B cell (primary cell): ENCODE results near the gene VWA8. TPM values are rescaled to one million over a fixed set of nuclear protein-coding genes. Genes with fewer than 3 reads are reported as not detected.

Source experiments
- ATAC-seq: fragments of 200-7000 bp; cut with Tn5 transposase; one replicate; pipeline ENCODE4 v1.10.0; 2021; ENCODE audit warnings: low read depth, mild to moderate bottlenecking, moderate number of reproducible peaks, moderate library complexity
- CTCF ChIA-PET: fragments of 350-600 bp; sonication (Branson Sonifier 250); formaldehyde crosslinking; loops from one replicate; lab custom pipeline; 2021; ENCODE audit warnings: antibody characterized with exemption, inconsistent platforms; lab: Charles Lee
- POLR2A ChIA-PET: fragments of 350-600 bp; sonication (Branson Sonifier 250); formaldehyde crosslinking; loops from one replicate; lab custom pipeline; 2021; ENCODE audit warnings: antibody characterized with exemption; lab: Charles Lee
- DNase-seq: peaks from one replicate; pipeline ENCODE4 v3.0.0; 2013
- H2AFZ ChIP-seq: 2 replicates; pipeline ENCODE4 v1.6.1; 2012; ENCODE audit warnings: mild to moderate bottlenecking, low read depth, low read length; ENCODE audit not compliant: insufficient read depth, poor library complexity, severe bottlenecking
- H3K27ac ChIP-seq, 2 donors: 1 replicate in 1 of 2; 2 replicates in 1 of 2; pipeline ENCODE4 v1.5.1; 2012 to 2013; ENCODE audit warnings: low read length in 2 of 2, mild to moderate bottlenecking in 2 of 2, moderate library complexity in 1 of 2
- H3K27me3 ChIP-seq, 4 experiments: fragments of 200-600 bp in 1 of 4; sonication (generic) in 1 of 4; replicated peaks in 1 of 4; 1 replicate in 2 of 4; 2 replicates in 2 of 4; pipeline versions ENCODE4 v1.6.1 to v1.7.0; 2013 to 2016; ENCODE audit warnings: low read length in 3 of 4, mild to moderate bottlenecking in 2 of 4, mixed read lengths in 1 of 4, moderate library complexity in 1 of 4; ENCODE audit not compliant: insufficient read depth in 4 of 4, control insufficient read depth in 3 of 4; ENCODE audit errors: control extremely low read depth in 1 of 4
- H3K36me3 ChIP-seq, 2 experiments: replicated peaks in 1 of 2; 1 replicate in 1 of 2; 2 replicates in 1 of 2; pipeline versions ENCODE4 v1.6.1 to v1.7.1; 2013; ENCODE audit warnings: low read length in 1 of 2; ENCODE audit not compliant: insufficient read depth in 2 of 2, control insufficient read depth in 1 of 2; ENCODE audit errors: control extremely low read depth in 1 of 2, extremely low read depth in 1 of 2
- H3K4me1 ChIP-seq, 2 donors: fragments of 200-600 bp in 1 of 2; sonication (generic) in 1 of 2; 1 replicate in 1 of 2; 2 replicates in 1 of 2; pipeline versions ENCODE4 v1.5.1 to v1.6.1; 2013 to 2017; ENCODE audit warnings: low read length in 2 of 2; ENCODE audit not compliant: control insufficient read depth in 2 of 2, insufficient read depth in 2 of 2
- H3K4me2 ChIP-seq: replicated peaks from 2 replicates; pipeline ENCODE3; 2012; ENCODE audit warnings: mild to moderate bottlenecking, low read depth, low read length; ENCODE audit not compliant: poor library complexity, severe bottlenecking
- H3K4me3 ChIP-seq, 5 experiments: fragments of 200-600 bp in 1 of 5; sonication (generic) in 1 of 5; 1 replicate in 3 of 5; 2 replicates in 2 of 5; pipeline versions ENCODE4 v1.5.1 to v1.7.0; 2011 to 2016; ENCODE audit warnings: low read length in 4 of 5, mild to moderate bottlenecking in 4 of 5, low read depth in 2 of 5, control low read depth in 1 of 5, moderate library complexity in 1 of 5; ENCODE audit not compliant: insufficient read depth in 1 of 5; ENCODE audit errors: control extremely low read depth in 1 of 5, extremely low read depth in 1 of 5
- H3K79me2 ChIP-seq: fragments of 200-600 bp; sonication (generic); one replicate; pipeline ENCODE4 v1.6.0; 2016; ENCODE audit warnings: low read length; ENCODE audit not compliant: control insufficient read depth, insufficient read depth
- H3K9ac ChIP-seq: fragments of 200-600 bp; sonication (generic); 2 replicates; pipeline ENCODE4 v1.6.1; 2017; ENCODE audit warnings: mild to moderate bottlenecking, low read length, moderate library complexity
- H3K9me3 ChIP-seq, 3 donors: one replicate each; pipeline versions ENCODE4 v1.6.1 to v1.7.1; 2013; ENCODE audit warnings: low read length in 2 of 3; ENCODE audit not compliant: control insufficient read depth in 2 of 3, insufficient read depth in 1 of 3; ENCODE audit errors: control extremely low read depth in 1 of 3
- H4K20me1 ChIP-seq: 2 replicates; pipeline ENCODE4 v1.6.0; 2012; ENCODE audit warnings: mild to moderate bottlenecking, low read length; ENCODE audit not compliant: insufficient read depth, control insufficient read depth, poor library complexity, severe bottlenecking
- H3K27ac Mint-ChIP-seq: one replicate; pipeline ENCODE4 v1.8.0; 2021; ENCODE audit warnings: mixed read lengths
- H3K27me3 Mint-ChIP-seq: one replicate; pipeline ENCODE4 v1.8.0; 2021; ENCODE audit warnings: mixed read lengths
- H3K4me1 Mint-ChIP-seq: one replicate; pipeline ENCODE4 v1.8.0; 2021; ENCODE audit warnings: mixed read lengths
- H3K4me3 Mint-ChIP-seq: one replicate; pipeline ENCODE4 v1.8.0; 2021; ENCODE audit warnings: mixed read lengths
- H3K9me3 Mint-ChIP-seq: one replicate; pipeline ENCODE4 v1.8.0; 2022; ENCODE audit warnings: mixed read lengths; ENCODE audit not compliant: insufficient read depth
- CTCF ChIP-seq: fragments of 200-600 bp; IDR thresholded peaks from one replicate; pipeline ENCODE4 v1.8.0; 2022; ENCODE audit warnings: antibody characterized with exemption, mild to moderate bottlenecking
- EZH2 ChIP-seq: IDR thresholded peaks from 2 replicates; pipeline ENCODE4 v1.6.1; 2012; ENCODE audit warnings: borderline replicate concordance, low read depth, mild to moderate bottlenecking, moderate library complexity, low read length; ENCODE audit not compliant: insufficient read depth, poor library complexity, severe bottlenecking
- WGBS: methylation state at CpG from one replicate; pipeline ENCODE4 v1.1.5; 2013; ENCODE audit warnings: missing lambda C conversion rate; ENCODE audit not compliant: insufficient coverage; 5-methylcytosine and 5-hydroxymethylcytosine counted together
- intact Hi-C: fragments of 100-400 bp; cut with micrococcal nuclease; formaldehyde crosslinking; loops from one replicate; pipeline ENCODE4 v1.10.0; 2022
- polyA plus RNA-seq: library from polyadenylated mRNA; depleted of rRNA; stranded (reverse); fragments of >200 nt; gene quantifications from 2 replicates; pipeline ENCODE4 v1.2.3, GENCODE V29; 2012
- total RNA-seq, 2 donors: library from RNA; stranded (reverse); fragments of 120-200 nt in 1 of 2; gene quantifications; 1 replicate in 1 of 2; 2 replicates in 1 of 2; pipeline versions ENCODE4 v1.2.3 to v1.2.4, GENCODE V29; 2013 to 2022

The VWA8 gene
- total and polyA plus RNA-seq, 2 donors (not counting 1 experiment from before 2014, with no cell fraction given) = 6.0 to 19.7 TPM

GRCh38 chr13:41678848-41679247 lies 282.1 kb downstream of the VWA8 start:
- ChIA-PET CTCF (interaction anchor here (1.4 to 3.2 kb wide), 2 partner anchors 10 to 430 kb away, joined by 3 to 22 read pairs; no protein-coding TSS in a partner anchor), POLR2A (no interaction called here)
- H3K27ac ChIP-seq = no peak overlapping the region
- peaks cover 0 to 8% of the 10 kb centered on the region in 2 experiments for H3K36me3 ChIP-seq
- TF ChIP-seq CTCF (no peak), EZH2 (no peak)
- no peaks in the 10 kb centered on the region for H4K20me1 ChIP-seq
- H3K79me2 ChIP-seq = no peaks in the 10 kb centered on the region
- H3K27ac Mint-ChIP-seq = no peak overlapping the region
- no peak for DNase-seq
- H3K9ac ChIP-seq = no peak overlapping the region
- intact Hi-C loops = no loop called here
- H3K4me1 Mint-ChIP-seq = no peaks in the 10 kb centered on the region
- no peaks in the 10 kb centered on the region for H3K9me3 Mint-ChIP-seq
- no peak overlapping the region for H2AFZ ChIP-seq
- no peaks in the 10 kb centered on the region for H3K27me3 ChIP-seq
- WGBS = no CpG with 5 or more reads among the region's 1 CpG
- H3K4me1 ChIP-seq = no peaks in the 10 kb centered on the region
- no peak overlapping the region for H3K4me3 Mint-ChIP-seq
- H3K4me3 ChIP-seq = no peak overlapping the region
- no peak for ATAC-seq
- no peak overlapping the region for H3K4me2 ChIP-seq
- no peaks in the 10 kb centered on the region for H3K9me3 ChIP-seq
- H3K27me3 Mint-ChIP-seq = no peaks in the 10 kb centered on the region

GRCh38 chr13:41678249-41678648 lies 282.7 kb downstream of the VWA8 start:
- H3K27ac ChIP-seq = no peak overlapping the region
- no peak for TF ChIP-seq EZH2
- TF ChIP-seq CTCF = no peak
- H3K79me2 ChIP-seq = no peaks in the 10 kb centered on the region
- no peak for DNase-seq
- no peak for ATAC-seq
- ChIA-PET POLR2A (no interaction called here), CTCF (interaction anchor here (1.4 to 3.2 kb wide), 2 partner anchors 10 to 431 kb away, joined by 3 to 22 read pairs; no protein-coding TSS in a partner anchor)
- Mint-ChIP-seq H3K4me3 (no peak overlapping the region), H3K27ac (no peak overlapping the region), H3K4me1 (no peaks in the 10 kb centered on the region), H3K9me3 (no peaks in the 10 kb centered on the region), H3K27me3 (no peaks in the 10 kb centered on the region)
- intact Hi-C loops = no loop called here
- H3K4me1 ChIP-seq = no peaks in the 10 kb centered on the region
- H3K27me3 ChIP-seq = no peaks in the 10 kb centered on the region
- H3K9me3 ChIP-seq = no peaks in the 10 kb centered on the region
- no peaks in the 10 kb centered on the region for H4K20me1 ChIP-seq
- H3K9ac ChIP-seq = no peak overlapping the region
- no CpG with 5 or more reads among the region's 3 CpGs for WGBS
- H3K4me2 ChIP-seq = no peak overlapping the region
- no peak overlapping the region for H2AFZ ChIP-seq
- no peak overlapping the region for H3K4me3 ChIP-seq
- peaks cover under 1 to 8% of the 10 kb centered on the region in 2 experiments for H3K36me3 ChIP-seq
